Endodermal cell (in vitro differentiated cells): ENCODE measurements around the gene DCC. TPM values are rescaled to one million over a fixed set of nuclear protein-coding genes. Genes with fewer than 3 reads are reported as not detected.

Experiments used
- DNase-seq: peaks from one replicate; pipeline ENCODE4 v3.0.0-alpha.2; 2017
- H3K27ac ChIP-seq: 2 replicates; pipeline ENCODE4 v1.5.1; 2013; ENCODE audit warnings: mild to moderate bottlenecking, low read depth, low read length, moderate library complexity
- H3K27me3 ChIP-seq: 2 replicates; pipeline ENCODE4 v1.6.1; 2013; ENCODE audit warnings: mild to moderate bottlenecking, low read length, moderate library complexity; ENCODE audit not compliant: insufficient read depth, control insufficient read depth, poor library complexity, severe bottlenecking
- H3K36me3 ChIP-seq: 2 replicates; pipeline ENCODE4 v1.7.0; 2013; ENCODE audit warnings: mild to moderate bottlenecking, low read length, moderate library complexity; ENCODE audit not compliant: control insufficient read depth, insufficient read depth
- H3K4me1 ChIP-seq: one replicate; pipeline ENCODE4 v1.7.0; 2013; ENCODE audit warnings: low read length; ENCODE audit not compliant: control insufficient read depth, insufficient read depth
- H3K4me3 ChIP-seq: 2 replicates; pipeline ENCODE4 v1.5.1; 2013; ENCODE audit warnings: mild to moderate bottlenecking, low read length, moderate library complexity
- H3K9ac ChIP-seq: 2 replicates; pipeline ENCODE4 v1.6.1; 2013; ENCODE audit warnings: mild to moderate bottlenecking, low read length, moderate library complexity; ENCODE audit not compliant: poor library complexity, severe bottlenecking; ENCODE audit errors: extremely low read depth
- H3K9me3 ChIP-seq: 2 replicates; pipeline ENCODE4 v1.6.1; 2013; ENCODE audit warnings: mild to moderate bottlenecking, low read length, moderate library complexity; ENCODE audit not compliant: control insufficient read depth
- H3K27ac Mint-ChIP-seq: 2 replicates; pipeline ENCODE4 v1.8.0; 2020; ENCODE audit warnings: mixed read lengths
- H3K27me3 Mint-ChIP-seq: 2 replicates; pipeline ENCODE4 v1.8.0; 2021; ENCODE audit warnings: mild to moderate bottlenecking, mixed read lengths; ENCODE audit not compliant: insufficient read depth
- H3K36me3 Mint-ChIP-seq: 2 replicates; pipeline ENCODE4 v1.8.0; 2020; ENCODE audit warnings: low read depth, mixed read lengths
- H3K4me1 Mint-ChIP-seq: 2 replicates; pipeline ENCODE4 v1.8.0; 2020; ENCODE audit warnings: mixed read lengths
- H3K4me3 Mint-ChIP-seq: 2 replicates; pipeline ENCODE4 v1.8.0; 2020; ENCODE audit warnings: mild to moderate bottlenecking, moderate library complexity, mixed read lengths
- H3K9me3 Mint-ChIP-seq: 2 replicates; pipeline ENCODE4 v1.8.0; 2020; ENCODE audit warnings: mild to moderate bottlenecking, mixed read lengths
- CTCF ChIP-seq: fragments of 200-600 bp; sonication (generic); conservative IDR thresholded peaks from 2 replicates; pipeline ENCODE4 v1.5.0; 2021; ENCODE audit warnings: antibody characterized with exemption, mild to moderate bottlenecking
- WGBS, 2 experiments: methylation state at CpG; one replicate each; pipeline versions ENCODE4 v1.1.5 to v1.1.7; 2013; ENCODE audit warnings: missing lambda C conversion rate in 2 of 2, mixed read lengths in 1 of 2; ENCODE audit not compliant: insufficient coverage in 1 of 2, insufficient read length in 1 of 2; 5-methylcytosine and 5-hydroxymethylcytosine counted together
- total RNA-seq, 2 donors: library from RNA; stranded (reverse); fragmentation: NEBNext Ultra II Directional in 1 of 2; extraction: Animal tissue kit (Norgen Biotek cat#: 25700) in 1 of 2; gene quantifications; 2 replicates in 1 of 2; 3 replicates in 1 of 2; pipeline ENCODE4 v1.2.1, GENCODE V29; 2021

The DCC gene
- total RNA-seq, 2 donors from 2014 or later, result 0.77 to 0.97 TPM

DNA sequence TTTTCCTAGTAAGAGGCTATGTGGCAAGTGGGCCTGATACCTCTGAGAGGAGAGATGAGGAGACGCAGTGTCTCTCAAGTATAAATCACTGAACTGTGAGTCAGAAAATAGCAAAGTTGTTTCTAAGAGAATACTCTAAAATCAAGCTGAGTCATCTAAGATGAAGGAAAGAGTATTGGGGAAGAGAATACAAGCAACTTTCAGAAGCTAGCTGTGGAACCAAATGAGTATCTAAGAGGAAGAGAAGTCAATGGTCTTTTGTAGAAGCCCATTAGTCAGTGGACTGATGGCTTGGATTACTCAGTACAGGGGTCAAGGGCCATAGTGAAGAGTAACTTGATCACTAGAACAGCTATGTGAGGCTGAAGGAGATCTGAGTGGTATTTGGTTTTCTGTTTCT is 2.7 kb upstream of the DCC start:
- WGBS, 2 experiments, result 100% methylated on average over 1 of the region's 1 CpG
- H3K27ac Mint-ChIP-seq, result no peak overlapping the region

GRCh38 chr18:52340406-52341102 is 557 bp downstream of the DCC start:
- Histone ChIP-seq H3K9ac (no peak overlapping the region), H3K27ac (peak overlapping the region; percentile 55), H3K9me3 (no peaks in the 10 kb centered on the region), H3K4me3 (peak overlapping the region; percentile 78), H3K4me1 (no peaks in the 10 kb centered on the region), H3K36me3 (no peaks in the 10 kb centered on the region), H3K27me3 (peaks cover 76% of the 10 kb centered on the region)
- Mint-ChIP-seq H3K36me3 (no peaks in the 10 kb centered on the region), H3K27ac (no peak overlapping the region), H3K9me3 (peaks cover 1% of the 10 kb centered on the region), H3K4me1 (peaks cover 17% of the 10 kb centered on the region), H3K27me3 (peaks cover 3% of the 10 kb centered on the region), H3K4me3 (no peak overlapping the region)
- no peak for TF ChIP-seq CTCF
- DNase-seq, result no peak
- WGBS, 2 experiments, result 3 to 4% methylated on average over 5 to 27 of the region's 32 CpGs

More for the DNA sequence above, 2.7 kb upstream of the DCC start:
- peaks cover 3% of the 10 kb centered on the region for H3K27me3 Mint-ChIP-seq
- Histone ChIP-seq H3K27ac (no peak overlapping the region), H3K4me1 (no peaks in the 10 kb centered on the region), H3K27me3 (peaks cover 53% of the 10 kb centered on the region), H3K9ac (no peak overlapping the region), H3K4me3 (no peak overlapping the region), H3K9me3 (no peaks in the 10 kb centered on the region), H3K36me3 (no peaks in the 10 kb centered on the region)
- H3K9me3 Mint-ChIP-seq, result peaks cover 1% of the 10 kb centered on the region
- no peak for TF ChIP-seq CTCF
- no peak for DNase-seq
- H3K36me3 Mint-ChIP-seq, result no peaks in the 10 kb centered on the region
- peaks cover 17% of the 10 kb centered on the region for H3K4me1 Mint-ChIP-seq
- H3K4me3 Mint-ChIP-seq, result no peak overlapping the region

DNA sequence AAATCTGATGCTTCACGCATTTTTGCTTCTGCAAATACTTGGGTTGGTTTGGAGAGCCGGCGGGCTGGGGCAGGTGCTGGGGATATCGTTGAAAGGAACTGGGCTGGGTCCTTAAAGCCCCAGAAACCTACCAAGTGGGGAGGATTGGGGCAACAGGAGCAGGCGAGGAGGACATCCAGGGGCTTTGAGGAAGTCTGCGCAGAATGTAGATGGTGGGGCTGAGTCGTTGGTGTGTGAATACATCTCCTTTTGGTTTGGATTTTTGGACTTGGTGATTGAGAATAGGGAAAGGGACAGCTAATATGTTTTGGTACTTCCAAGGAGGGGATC is 1.1 kb downstream of the DCC start:
- 6 to 7% methylated on average over 3 to 7 of the region's 7 CpGs for WGBS, 2 experiments
- no peak overlapping the region for H3K27ac Mint-ChIP-seq
- peak overlapping the region; percentile 78 for H3K4me3 ChIP-seq
- no peaks in the 10 kb centered on the region for H3K9me3 ChIP-seq
- no peaks in the 10 kb centered on the region for H3K36me3 ChIP-seq
- peaks cover 3% of the 10 kb centered on the region for H3K27me3 Mint-ChIP-seq
- peak overlapping the region; percentile 1 for H3K27ac ChIP-seq
- peaks cover 17% of the 10 kb centered on the region for H3K4me1 Mint-ChIP-seq
- H3K36me3 Mint-ChIP-seq, result no peaks in the 10 kb centered on the region
- TF ChIP-seq CTCF, result no peak
- H3K27me3 ChIP-seq, result peaks cover 76% of the 10 kb centered on the region
- no peak overlapping the region for H3K9ac ChIP-seq
- H3K9me3 Mint-ChIP-seq, result no peaks in the 10 kb centered on the region
- H3K4me3 Mint-ChIP-seq, result no peak overlapping the region
- no peak for DNase-seq
- no peaks in the 10 kb centered on the region for H3K4me1 ChIP-seq
